Measurements from ENCODE around the gene TP63. TPM values are rescaled to one million over a fixed set of nuclear protein-coding genes. Genes with fewer than 3 reads are reported as not detected.

Gene TP63
- total and polyA plus RNA-seq, 2 experiments from 2014 or later = not detected

DNA sequence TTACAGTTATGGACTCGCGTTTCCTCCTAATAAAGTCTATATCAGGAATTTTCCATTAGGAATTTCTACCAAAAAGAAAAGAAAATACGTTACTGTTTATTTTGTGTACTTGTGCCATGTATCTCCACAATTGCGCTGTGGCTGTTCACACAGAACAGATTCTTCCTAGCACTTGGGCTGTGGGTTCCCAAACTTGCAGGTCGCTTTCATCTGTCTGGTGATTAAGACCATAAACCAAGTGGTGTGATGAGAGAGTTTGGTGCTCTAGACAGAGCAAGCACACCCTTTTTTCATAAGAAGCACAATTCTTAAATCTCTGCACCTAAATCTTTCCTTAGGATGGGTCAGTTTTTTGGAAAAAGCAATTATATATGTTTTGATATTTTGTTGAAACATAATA, 203.3 kb downstream of the TP63 start:
- H2AFZ ChIP-seq = no peak overlapping the region
- no peaks in the 10 kb centered on the region for H3K36me3 ChIP-seq (ENCODE audit: insufficient read depth)
- Mint-ChIP-seq H3K4me1 (no peaks in the 10 kb centered on the region; the same call in 2 of the 3 replicates), H3K36me3 (ENCODE audit: low read depth) (no peaks in the 10 kb centered on the region), H3K27me3 (ENCODE audit: insufficient read depth, low read depth, poor library complexity) (no peaks in the 10 kb centered on the region), H3K9me3 (no peaks in the 10 kb centered on the region), H3K27ac (no peak overlapping the region), H3K4me3 (no peak overlapping the region)
- H3K9me2 ChIP-seq (ENCODE audit: insufficient read depth) = no peaks in the 10 kb centered on the region
- ATAC-seq (no peak), DNase-seq (ENCODE audit: low spot score) (no peak)
- TF ChIP-seq NANOG (IDR thresholded peaks at IDR 0.05; ENCODE audit: borderline replicate concordance) = no peak
- TF ChIP-seq REST (IDR thresholded peaks at IDR 0.05; ENCODE audit: unreplicated experiment) = no peak
- no peak for TF ChIP-seq STAT1 (IDR thresholded peaks at IDR 0.05; ENCODE audit: unreplicated experiment)
- TF ChIP-seq, protein P1, sequence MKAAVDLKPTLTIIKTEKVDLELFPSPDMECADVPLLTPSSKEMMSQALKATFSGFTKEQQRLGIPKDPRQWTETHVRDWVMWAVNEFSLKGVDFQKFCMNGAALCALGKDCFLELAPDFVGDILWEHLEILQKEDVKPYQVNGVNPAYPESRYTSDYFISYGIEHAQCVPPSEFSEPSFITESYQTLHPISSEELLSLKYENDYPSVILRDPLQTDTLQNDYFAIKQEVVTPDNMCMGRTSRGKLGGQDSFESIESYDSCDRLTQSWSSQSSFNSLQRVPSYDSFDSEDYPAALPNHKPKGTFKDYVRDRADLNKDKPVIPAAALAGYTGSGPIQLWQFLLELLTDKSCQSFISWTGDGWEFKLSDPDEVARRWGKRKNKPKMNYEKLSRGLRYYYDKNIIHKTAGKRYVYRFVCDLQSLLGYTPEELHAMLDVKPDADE (IDR thresholded peaks at IDR 0.05) = no peak
- no peak for TF ChIP-seq EZH2phosphoT487 (IDR thresholded peaks at IDR 0.05; ENCODE audit: unreplicated experiment)
- TF ChIP-seq ZNF114 (CRISPR knock-in tag; IDR thresholded peaks at IDR 0.05) = no peak
- no peak for TF ChIP-seq ZNF331 (CRISPR knock-in tag; IDR thresholded peaks at IDR 0.05; ENCODE audit: low read depth)
- no peak for TF ChIP-seq JUNB (IDR thresholded peaks at IDR 0.05; ENCODE audit: unreplicated experiment)
- TF ChIP-seq, protein P2, sequence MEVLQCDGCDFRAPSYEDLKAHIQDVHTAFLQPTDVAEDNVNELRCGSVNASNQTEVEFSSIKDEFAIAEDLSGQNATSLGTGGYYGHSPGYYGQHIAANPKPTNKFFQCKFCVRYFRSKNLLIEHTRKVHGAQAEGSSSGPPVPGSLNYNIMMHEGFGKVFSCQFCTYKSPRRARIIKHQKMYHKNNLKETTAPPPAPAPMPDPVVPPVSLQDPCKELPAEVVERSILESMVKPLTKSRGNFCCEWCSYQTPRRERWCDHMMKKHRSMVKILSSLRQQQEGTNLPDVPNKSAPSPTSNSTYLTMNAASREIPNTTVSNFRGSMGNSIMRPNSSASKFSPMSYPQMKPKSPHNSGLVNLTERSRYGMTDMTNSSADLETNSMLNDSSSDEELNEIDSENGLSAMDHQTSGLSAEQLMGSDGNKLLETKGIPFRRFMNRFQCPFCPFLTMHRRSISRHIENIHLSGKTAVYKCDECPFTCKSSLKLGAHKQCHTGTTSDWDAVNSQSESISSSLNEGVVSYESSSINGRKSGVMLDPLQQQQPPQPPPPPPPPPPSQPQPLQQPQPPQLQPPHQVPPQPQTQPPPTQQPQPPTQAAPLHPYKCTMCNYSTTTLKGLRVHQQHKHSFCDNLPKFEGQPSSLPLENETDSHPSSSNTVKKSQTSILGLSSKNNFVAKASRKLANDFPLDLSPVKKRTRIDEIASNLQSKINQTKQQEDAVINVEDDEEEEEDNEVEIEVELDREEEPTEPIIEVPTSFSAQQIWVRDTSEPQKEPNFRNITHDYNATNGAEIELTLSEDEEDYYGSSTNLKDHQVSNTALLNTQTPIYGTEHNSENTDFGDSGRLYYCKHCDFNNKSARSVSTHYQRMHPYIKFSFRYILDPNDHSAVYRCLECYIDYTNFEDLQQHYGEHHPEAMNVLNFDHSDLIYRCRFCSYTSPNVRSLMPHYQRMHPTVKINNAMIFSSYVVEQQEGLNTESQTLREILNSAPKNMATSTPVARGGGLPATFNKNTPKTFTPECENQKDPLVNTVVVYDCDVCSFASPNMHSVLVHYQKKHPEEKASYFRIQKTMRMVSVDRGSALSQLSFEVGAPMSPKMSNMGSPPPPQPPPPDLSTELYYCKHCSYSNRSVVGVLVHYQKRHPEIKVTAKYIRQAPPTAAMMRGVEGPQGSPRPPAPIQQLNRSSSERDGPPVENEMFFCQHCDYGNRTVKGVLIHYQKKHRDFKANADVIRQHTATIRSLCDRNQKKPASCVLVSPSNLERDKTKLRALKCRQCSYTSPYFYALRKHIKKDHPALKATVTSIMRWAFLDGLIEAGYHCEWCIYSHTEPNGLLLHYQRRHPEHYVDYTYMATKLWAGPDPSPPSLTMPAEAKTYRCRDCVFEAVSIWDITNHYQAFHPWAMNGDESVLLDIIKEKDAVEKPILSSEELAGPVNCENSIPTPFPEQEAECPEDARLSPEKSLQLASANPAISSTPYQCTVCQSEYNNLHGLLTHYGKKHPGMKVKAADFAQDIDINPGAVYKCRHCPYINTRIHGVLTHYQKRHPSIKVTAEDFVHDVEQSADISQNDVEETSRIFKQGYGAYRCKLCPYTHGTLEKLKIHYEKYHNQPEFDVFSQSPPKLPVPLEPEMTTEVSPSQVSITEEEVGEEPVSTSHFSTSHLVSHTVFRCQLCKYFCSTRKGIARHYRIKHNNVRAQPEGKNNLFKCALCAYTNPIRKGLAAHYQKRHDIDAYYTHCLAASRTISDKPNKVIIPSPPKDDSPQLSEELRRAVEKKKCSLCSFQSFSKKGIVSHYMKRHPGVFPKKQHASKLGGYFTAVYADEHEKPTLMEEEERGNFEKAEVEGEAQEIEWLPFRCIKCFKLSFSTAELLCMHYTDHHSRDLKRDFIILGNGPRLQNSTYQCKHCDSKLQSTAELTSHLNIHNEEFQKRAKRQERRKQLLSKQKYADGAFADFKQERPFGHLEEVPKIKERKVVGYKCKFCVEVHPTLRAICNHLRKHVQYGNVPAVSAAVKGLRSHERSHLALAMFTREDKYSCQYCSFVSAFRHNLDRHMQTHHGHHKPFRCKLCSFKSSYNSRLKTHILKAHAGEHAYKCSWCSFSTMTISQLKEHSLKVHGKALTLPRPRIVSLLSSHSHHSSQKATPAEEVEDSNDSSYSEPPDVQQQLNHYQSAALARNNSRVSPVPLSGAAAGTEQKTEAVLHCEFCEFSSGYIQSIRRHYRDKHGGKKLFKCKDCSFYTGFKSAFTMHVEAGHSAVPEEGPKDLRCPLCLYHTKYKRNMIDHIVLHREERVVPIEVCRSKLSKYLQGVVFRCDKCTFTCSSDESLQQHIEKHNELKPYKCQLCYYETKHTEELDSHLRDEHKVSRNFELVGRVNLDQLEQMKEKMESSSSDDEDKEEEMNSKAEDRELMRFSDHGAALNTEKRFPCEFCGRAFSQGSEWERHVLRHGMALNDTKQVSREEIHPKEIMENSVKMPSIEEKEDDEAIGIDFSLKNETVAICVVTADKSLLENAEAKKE (CRISPR knock-in tag; IDR thresholded peaks at IDR 0.05) = no peak
- no peak for TF ChIP-seq POLR2AphosphoS5 (IDR thresholded peaks at IDR 0.05; ENCODE audit: low read depth)
- no peak for TF ChIP-seq EZH2 (IDR thresholded peaks at IDR 0.05; ENCODE audit: low read depth, unreplicated experiment)
- TF ChIP-seq, protein P3, sequence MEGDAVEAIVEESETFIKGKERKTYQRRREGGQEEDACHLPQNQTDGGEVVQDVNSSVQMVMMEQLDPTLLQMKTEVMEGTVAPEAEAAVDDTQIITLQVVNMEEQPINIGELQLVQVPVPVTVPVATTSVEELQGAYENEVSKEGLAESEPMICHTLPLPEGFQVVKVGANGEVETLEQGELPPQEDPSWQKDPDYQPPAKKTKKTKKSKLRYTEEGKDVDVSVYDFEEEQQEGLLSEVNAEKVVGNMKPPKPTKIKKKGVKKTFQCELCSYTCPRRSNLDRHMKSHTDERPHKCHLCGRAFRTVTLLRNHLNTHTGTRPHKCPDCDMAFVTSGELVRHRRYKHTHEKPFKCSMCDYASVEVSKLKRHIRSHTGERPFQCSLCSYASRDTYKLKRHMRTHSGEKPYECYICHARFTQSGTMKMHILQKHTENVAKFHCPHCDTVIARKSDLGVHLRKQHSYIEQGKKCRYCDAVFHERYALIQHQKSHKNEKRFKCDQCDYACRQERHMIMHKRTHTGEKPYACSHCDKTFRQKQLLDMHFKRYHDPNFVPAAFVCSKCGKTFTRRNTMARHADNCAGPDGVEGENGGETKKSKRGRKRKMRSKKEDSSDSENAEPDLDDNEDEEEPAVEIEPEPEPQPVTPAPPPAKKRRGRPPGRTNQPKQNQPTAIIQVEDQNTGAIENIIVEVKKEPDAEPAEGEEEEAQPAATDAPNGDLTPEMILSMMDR (conservative IDR thresholded peaks at IDR 0.05; ENCODE audit: low read depth in 2 of 2) = no peak
- no peak for TF ChIP-seq CREB1 (CRISPR knock-in tag; IDR thresholded peaks at IDR 0.05; ENCODE audit: low read depth)
- no peak overlapping the region for H3K4me2 ChIP-seq
- no peaks in the 10 kb centered on the region for H3K27me3 ChIP-seq (ENCODE audit: insufficient read depth)
- no peaks in the 10 kb centered on the region for H3K4me1 ChIP-seq (ENCODE audit: insufficient read depth)
- H3F3A ChIP-seq (replicated peaks; ENCODE audit: low read depth) = no peaks in the 10 kb centered on the region
- no peak overlapping the region for H3K27ac ChIP-seq (ENCODE audit: low read depth)
- no peaks in the 10 kb centered on the region for H4K20me1 ChIP-seq (replicated peaks; ENCODE audit: insufficient read depth)
- no peak overlapping the region for H3K4me3 ChIP-seq
- H3K79me2 ChIP-seq (replicated peaks; ENCODE audit: insufficient read depth) = no peaks in the 10 kb centered on the region

Measured in GM23338 (cell line).